CMK (cell line): ENCODE results near the gene RHOBTB1.
"Not testable (repeated sequence)": the region's sequence is repeated elsewhere in the genome, so short reads cannot be mapped to it uniquely, and the experiment has no call there.

Experiments used
- DNase-seq: peaks from one replicate; pipeline ENCODE4 v3.0.0-alpha.2; 2010; ENCODE audit warnings: low read depth

RHOBTB1 gene

GRCh38 chr10:60944058-60944909 lies at the start of gene RHOBTB1:
TSS of gene RHOBTB1 (minus strand) at chr10:60944185. CDS start at chr10:60911542, 32,643 bp downstream.
- DNase-seq: no peak

GRCh38 chr10:60992636-60993035 lies 48.7 kb upstream of the RHOBTB1 start:
- DNase-seq: no peak

- DNase-seq: no peak
Measured at GRCh38 chr10:60990663-60991062, 46.7 kb upstream of the RHOBTB1 start.

- DNase-seq: no peak
Measured at GRCh38 chr10:60989400-60989876, 45.5 kb upstream of the RHOBTB1 start.

GRCh38 chr10:60986791-60987190 lies 42.8 kb upstream of the RHOBTB1 start:
- DNase-seq: no peak

- no peak for DNase-seq
Measured at GRCh38 chr10:60985951-60986350, 42.0 kb upstream of the RHOBTB1 start.

- no peak for DNase-seq
Measured at GRCh38 chr10:60980997-60981396, 37.0 kb upstream of the RHOBTB1 start.

GRCh38 chr10:60979667-60980104 lies 35.7 kb upstream of the RHOBTB1 start:
- DNase-seq: no peak

GRCh38 chr10:60978287-60979115 lies 34.5 kb upstream of the RHOBTB1 start:
- no peak for DNase-seq

- DNase-seq: no peak
Measured at GRCh38 chr10:60977161-60978122, 33.5 kb upstream of the RHOBTB1 start.

GRCh38 chr10:60976687-60977086 lies 32.7 kb upstream of the RHOBTB1 start:
- no peak for DNase-seq

- no peak for DNase-seq
Measured at GRCh38 chr10:60975716-60976115, 31.7 kb upstream of the RHOBTB1 start.

GRCh38 chr10:60974463-60975149 lies 30.6 kb upstream of the RHOBTB1 start:
- no peak for DNase-seq

- DNase-seq: no peak
Measured at GRCh38 chr10:60973086-60973485, 29.1 kb upstream of the RHOBTB1 start.

GRCh38 chr10:60972181-60972580 lies 28.2 kb upstream of the RHOBTB1 start:
- not testable (repeated sequence) for DNase-seq

GRCh38 chr10:60970526-60970925 lies 26.5 kb upstream of the RHOBTB1 start:
- no peak for DNase-seq

- no peak for DNase-seq
Measured at GRCh38 chr10:60968504-60968903, 24.5 kb upstream of the RHOBTB1 start.

GRCh38 chr10:60967854-60968484 lies 24.0 kb upstream of the RHOBTB1 start:
- DNase-seq: no peak

GRCh38 chr10:60967260-60967659 lies 23.3 kb upstream of the RHOBTB1 start:
- DNase-seq: no peak

GRCh38 chr10:60965696-60966095 lies 21.7 kb upstream of the RHOBTB1 start:
- no peak for DNase-seq
